ENCODE results near the gene CARMIL1.
A peak's percentile ranks its signal among the peaks of the same experiment; 100 is the strongest.

CARMIL1 gene

DNA sequence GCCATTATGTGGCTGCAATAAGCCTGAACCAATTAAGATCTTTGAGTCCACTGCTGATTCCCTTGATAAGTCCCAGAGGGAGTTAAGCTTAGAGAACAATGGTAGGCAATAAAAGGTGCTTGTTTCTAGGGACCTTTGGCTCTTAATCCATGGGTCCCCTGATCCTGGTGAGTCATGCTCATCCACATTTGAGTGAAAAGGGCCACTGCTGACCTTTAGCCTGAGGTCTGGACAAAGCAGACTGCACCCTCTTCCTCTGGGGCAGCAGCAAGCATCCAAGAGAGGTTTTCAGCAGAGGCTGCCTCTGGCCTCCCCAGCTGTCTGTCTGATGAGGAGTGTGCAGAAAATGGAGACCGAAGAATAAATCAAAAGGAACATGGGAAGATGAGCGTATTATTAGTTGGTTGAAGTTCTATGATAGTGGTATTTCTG is 356.7 kb downstream of the CARMIL1 start:
- DNase-seq, result no peak

DNA sequence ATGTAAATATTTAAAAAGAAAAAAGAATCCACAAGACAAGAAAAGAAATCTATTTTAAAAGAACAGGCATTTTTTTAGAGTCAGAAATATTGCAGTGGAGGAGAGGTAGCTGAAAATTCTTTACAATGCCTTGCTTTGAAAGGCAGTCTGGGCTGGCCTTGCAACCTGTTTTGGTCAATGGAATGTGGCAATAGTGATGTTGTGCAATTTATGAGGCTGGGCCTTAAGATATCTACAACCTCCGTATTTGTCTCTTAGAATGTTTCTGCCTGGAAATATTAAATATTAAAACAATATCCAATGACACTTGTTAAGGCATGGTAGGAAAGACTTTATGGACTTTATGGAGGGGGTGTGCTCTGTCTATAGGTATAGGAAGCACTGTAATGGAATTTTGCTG is 358.0 kb downstream of the CARMIL1 start:
- DNase-seq, result no peak

DNA sequence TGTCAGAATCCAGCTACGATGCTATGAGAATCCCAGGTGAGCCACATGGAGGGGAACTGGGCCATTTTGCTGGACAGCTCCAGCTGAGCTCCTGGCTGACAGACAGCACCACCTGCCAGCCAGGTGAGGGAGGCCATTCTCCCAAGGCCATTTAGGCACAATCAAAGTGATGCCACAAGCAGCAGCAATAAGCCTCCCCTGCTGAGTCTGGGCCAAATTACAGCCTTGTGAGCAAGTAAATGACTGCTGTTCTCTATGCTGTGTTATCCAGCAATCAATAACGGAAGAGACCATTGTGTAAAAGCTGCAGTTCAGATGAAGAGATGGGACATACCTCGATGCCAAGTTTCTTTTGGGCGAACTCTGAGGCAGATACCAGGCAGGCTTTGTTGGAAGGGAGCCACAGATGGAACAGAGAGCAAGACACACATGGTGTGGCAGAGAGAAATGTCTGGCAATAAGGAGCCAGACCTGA is 358.8 kb downstream of the CARMIL1 start:
- peak; percentile 28 for DNase-seq

DNA sequence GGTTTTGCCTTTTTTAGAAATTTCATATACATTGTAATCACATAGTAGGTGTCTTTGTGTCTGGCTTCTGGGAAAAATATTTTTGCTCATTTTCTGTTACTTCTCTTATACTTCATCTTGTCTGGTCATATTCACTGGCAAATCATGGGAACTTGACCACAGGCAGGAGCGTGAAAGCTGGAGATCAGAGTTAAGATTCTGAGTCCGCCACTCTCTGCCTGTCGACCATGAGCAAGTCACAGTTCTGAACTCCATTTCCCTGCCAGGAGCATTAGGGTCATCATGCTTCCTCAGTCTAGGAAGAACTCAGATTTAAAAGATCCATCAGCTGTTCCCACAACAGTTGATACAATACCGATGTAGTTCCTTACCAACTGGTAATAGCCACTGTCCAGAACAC is 360.5 kb downstream of the CARMIL1 start:
- DNase-seq, result no peak

DNA sequence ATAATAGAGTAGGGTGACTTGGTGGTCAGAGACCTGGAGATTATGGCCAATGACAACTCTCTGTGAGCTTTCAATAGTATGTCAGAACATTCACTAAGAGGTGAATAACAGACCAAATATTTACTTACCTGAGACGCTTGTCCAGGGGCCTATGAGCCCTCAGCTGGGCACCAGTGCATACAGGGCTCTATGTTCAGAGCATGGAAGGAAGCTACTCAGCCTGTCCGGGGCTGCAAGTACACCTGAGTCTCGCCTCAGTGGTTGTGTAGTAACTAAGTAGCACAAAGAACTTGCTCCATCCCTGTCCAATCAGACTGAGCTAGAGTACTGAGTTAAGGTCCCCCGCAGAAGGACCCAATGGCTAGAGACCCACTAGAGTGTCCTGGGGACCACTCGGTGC is 361.3 kb downstream of the CARMIL1 start:
- DNase-seq, result no peak

DNA sequence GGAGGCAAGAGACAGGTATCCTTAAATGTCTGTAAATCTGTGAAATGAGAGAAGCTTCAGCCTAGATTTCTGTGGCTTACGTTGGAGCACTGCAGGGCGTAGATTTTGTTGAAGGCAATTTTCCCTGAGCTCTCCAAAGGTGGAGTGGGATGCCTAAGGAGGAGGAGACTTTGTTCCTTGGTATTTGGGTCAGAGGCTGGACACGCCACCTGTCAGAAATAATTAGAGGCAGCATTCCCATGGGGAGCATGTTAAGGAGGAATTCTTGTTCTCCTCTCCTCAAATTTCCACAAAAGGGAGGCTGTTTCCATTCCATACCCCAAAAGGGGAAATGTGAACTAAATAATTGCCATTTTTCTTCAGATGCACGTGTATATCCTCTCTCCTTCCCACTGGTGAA is 361.7 kb downstream of the CARMIL1 start:
- DNase-seq, result no peak

DNA sequence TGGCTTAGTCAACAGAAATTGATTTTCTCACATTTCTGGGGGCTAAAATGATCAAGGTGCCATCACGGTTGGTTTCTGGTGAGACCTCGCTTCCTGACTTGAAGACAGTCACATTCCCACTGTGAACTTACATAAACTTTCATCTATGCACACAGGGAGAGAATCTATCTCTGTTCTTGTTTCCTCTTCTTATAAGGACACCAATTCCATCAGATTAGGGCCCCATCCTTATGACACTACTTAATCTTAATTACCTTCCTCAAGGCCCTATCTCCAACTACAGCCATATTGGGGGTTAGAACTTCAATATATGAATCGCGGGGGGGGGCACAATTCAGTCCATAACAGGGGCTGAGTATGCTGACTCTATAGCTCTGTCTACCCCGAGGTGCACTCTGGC is 362.2 kb downstream of the CARMIL1 start:
- DNase-seq, result no peak

DNA sequence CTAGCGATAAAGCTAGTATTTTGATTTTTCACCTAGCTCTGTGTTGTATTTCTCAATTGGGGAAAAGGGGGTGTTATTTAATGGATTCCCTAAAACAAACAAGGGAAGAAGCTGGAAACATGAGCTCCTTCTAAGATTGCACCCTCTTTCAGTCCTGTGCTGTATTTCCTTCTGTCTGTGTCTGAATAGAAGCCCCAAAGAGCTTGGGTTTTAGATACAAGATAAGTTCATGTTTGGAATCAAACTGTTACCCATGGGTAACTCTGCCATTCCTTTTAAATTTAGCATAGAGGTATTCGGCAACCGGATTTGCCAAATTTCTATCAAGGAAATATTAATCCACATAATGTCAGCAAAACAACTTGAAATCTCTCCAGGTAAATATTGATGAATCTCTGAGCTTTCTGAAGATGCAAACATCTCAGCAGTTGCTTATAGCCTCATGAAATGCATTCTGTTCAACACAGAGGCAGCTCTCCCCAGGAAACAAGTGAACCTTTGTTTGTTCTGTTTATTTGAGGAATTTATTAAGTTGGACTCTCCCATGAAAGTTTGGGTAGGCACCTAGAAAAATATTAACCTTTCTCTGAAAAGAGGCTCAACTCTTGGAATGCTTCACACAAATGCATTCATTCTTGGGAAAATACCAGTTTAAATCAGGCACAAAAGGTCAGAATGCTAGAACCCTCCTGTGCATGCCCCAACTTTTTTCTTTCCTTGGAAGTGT is 362.9 kb downstream of the CARMIL1 start:
- DNase-seq, result no peak

DNA sequence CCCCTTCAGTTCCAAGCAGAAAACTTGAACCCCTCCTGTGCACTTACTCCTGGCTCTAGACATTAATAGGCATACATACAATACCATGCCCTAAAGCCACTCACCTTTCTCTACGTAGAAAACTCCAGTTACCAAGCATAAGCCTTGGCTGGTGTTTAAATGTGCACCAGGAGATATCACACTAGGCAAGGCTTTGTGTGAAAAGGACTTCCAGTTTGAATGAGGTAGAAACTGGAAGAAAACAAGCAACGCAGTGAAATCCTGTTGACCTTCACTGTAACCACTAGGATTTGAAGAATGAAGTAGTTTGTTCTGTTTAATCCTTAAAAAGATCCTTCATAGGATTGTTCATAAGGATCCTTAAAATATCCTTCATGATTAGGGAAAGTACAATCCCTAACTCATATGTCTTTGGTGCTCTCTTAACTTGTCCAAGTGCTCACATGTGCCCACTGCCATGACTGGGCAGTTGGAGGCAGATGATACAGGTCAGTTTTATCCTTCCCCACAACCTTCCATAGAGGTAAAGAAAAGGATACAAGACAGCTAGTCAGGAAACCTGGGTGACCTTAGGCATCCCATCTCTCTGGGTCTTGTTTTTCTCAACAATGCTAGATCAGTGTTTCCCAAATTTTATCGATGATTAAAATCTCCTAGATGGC is 363.6 kb downstream of the CARMIL1 start:
- DNase-seq, result no peak

DNA sequence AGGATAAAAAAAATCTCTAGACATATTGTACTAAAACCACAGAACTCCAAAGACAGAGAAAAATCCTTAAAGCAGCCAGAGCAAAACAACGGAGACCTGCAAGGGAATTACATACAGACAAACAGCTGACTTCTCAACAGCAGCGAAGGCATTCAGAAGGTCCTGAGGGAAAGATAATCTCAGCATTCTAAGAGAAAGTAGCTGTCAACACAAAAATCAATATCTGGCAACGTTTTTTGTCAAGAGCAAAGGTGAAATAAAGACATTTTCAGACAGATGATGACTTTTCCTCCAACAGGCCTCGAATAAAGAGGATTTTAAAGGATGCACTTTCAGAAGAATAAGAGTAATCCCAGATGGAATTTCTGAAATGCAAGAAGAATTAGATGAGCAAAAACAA is 366.7 kb downstream of the CARMIL1 start:
- no peak for DNase-seq

DNA sequence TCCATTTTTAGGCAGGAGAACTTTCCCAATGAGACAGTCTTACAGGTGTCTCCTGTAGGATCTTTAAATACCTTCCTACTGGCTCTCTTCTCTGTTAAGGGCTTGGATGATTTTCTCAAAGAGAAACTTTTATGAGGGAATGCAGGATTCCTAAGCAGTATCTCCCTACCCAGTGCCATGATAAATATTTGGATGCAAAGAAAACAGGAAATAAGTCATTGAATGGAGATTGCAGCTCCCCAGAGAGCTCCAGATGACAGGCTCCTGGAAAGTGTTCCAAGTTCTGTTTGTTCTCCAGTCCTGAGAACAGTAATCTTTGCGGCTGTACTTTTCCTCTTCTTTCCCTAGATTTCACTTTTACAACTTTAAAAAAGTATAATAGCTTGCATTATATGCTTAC is 370.4 kb downstream of the CARMIL1 start:
- DNase-seq, result no peak

DNA sequence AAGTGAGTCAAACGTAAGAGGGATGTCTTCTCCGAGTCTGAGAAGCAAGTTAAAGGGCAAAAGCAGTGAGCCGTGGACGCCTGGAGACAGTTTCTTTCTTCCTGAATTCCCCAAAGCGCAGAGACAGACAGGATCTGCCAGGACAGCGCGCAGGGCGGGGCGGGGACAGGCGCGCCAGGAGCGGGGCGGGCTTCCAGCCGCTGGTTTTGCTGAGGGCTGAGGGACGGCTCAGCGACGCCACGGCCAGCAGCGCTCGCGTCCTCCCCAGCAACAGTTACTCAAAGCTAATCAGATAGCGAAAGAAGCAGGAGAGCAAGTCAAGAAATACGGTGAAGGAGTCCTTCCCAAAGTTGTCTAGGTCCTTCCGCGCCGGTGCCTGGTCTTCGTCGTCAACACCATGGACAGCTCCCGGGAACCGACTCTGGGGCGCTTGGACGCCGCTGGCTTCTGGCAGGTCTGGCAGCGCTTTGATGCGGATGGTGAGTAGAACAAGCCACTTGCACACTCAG is 372.9 kb downstream of the CARMIL1 start, which contains the start of gene SCGN:
Gene SCGN, plus strand, starts transcription at position 209 of the 509 bp plus-strand sequence. Its CDS starts 189 bp downstream, at position 398.
- no peak for DNase-seq

DNA sequence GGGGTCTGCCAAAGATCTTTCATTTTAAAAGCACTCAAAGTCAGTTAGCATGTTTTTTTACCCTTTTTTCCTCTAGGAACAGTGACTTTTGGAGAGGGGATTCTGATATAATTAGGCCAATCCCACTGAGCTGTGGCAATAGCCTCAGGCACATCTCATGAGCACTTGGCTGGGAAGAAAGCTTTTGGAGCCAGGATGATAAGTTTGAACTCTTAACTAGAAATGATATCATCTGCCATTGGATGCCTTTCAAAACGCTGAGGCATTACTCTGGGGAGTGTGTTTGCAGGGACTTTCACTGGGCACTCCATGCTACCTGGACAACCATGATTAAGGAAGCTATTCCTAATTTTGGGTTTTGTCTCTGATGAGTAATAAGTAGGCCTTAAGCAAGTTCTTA is 376.5 kb downstream of the CARMIL1 start:
- DNase-seq, result no peak

DNA sequence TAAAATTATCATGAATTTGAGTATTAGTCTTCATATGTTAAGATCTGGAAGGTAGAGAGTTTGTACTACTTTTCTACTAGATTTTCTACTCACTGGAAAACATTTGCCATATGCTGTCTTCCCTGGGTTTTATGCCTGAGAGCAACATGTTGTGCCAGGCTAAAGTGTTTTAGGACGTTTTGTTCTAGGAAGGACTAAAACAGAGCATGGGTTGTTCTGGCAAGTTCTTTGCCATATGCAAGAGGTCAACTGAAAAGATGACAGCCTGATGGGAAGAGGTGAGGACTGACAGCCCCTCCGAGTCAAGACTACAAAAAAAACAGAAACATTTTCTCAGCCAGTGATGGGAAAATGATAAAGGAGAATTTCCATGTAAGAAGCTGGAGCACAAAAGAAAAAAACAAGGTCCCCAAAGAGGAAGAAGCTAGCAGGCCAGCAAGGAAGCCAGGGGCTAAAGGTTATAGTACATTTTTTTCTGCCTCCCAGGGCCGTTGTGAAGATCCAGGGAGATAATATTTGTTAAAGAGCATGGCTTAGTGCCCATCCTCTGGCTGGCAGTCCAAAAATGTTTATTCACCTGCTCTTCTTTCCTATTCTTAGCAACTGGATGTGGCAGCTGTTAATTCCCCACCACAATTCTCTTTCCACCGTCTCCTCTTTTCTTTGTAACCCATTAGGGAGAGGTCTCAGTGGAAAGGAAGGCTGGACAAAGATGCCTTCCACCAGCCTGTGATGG is 380.6 kb downstream of the CARMIL1 start:
- no peak for DNase-seq

DNA sequence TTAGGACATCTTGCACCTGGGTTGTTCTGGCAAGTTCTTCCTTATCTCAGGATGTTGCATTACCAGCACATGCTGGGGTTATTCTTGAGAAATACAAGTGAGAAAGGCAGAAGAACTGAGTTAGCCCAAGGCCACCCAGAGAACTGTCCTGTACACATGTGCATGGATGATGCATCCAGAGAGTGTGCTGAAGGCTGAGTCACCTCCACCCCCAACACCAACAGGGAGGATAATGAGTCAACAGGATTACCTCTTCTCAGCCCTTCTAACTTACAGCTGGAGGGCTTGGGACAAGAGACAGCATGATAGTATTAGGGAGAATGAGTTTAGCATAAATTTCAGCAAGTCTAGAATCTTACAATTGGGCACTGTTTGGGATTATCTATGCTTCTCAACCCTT is 381.3 kb downstream of the CARMIL1 start:
- no peak for DNase-seq

DNA sequence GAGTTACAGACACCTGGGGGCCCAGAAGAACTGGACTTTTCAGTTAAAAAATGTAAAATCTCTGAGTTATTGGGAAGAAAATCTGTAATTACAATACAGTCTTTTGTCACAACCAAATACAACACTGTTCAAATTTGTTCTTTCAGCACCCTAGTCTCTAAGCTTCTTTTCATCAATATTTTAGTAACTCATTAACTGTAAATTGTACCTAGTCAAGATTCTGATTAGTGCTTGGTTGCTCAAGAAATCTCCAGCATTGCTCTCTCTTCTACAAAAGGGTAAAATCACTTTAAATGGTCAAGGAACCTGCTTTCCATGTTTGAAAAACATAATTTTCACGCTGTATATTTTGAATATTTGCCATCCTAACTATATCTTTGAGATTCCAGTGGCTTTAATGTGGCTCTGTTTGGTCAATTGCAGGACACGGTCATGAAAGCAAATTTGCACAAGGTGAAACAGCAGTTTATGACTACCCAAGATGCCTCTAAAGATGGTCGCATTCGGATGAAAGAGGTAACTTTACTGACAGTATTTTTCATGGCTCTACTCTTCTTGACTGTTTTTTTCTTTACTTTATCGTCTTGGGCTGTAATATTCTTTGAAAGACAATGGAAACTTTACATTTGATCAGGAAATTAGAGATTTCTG is 382.1 kb downstream of the CARMIL1 start:
- DNase-seq, result no peak

DNA sequence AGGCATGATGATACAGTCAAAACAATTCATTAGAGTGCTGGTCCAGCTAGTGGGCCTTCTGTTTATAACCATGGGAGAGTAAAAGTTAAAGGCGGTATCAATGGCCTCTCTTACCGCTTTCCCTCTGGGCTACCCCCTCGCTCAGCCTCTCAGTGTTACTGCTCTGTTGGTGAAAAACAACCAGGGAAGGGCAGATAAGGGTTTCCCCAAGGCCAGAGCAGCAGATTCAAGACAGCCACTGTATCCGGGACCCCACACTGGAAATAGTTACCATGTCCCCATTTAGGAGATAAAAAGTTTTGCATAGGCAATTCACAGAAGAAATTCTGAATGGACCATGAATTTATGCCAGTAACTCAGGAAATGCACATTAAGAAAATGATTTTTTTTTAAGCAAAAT is 386.3 kb downstream of the CARMIL1 start:
- DNase-seq, result no peak

DNA sequence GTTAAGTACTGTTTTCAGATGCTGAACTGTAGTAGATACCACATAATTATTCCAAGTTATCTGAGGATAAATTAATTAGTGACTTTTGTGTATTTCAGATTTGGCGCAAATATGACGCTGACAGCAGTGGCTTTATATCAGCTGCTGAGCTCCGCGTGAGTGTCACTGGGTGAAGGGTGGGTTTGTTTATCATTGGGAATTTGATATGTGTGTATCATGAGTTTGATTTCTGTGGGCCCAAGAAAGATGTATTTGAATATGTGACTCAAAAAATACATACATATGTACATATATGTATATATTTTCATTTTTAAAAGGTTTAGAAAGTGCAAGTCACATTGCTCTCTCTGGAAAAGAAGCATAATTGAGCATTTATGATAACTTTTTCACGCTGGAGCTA is 390.2 kb downstream of the CARMIL1 start:
- DNase-seq, result no peak
